Type B pancreatic cell (in vitro differentiated cells): ENCODE results near the gene KAT8. TPM values are rescaled to one million over a fixed set of nuclear protein-coding genes. Genes with fewer than 3 reads are reported as not detected.

Source experiments
- DNase-seq: peaks from one replicate; pipeline ENCODE4 v3.0.0; 2021; ENCODE audit warnings: mixed read lengths; ENCODE audit not compliant: unreplicated experiment; ENCODE audit errors: extremely low spot score
- H3K27ac Mint-ChIP-seq: 2 replicates; pipeline ENCODE4 v1.8.0; 2021; ENCODE audit warnings: mild to moderate bottlenecking, mixed read lengths
- H3K27me3 Mint-ChIP-seq: 2 replicates; pipeline ENCODE4 v1.8.0; 2021; ENCODE audit warnings: mixed read lengths
- H3K36me3 Mint-ChIP-seq: 2 replicates; pipeline ENCODE4 v1.8.0; 2021; ENCODE audit warnings: mixed read lengths
- H3K4me1 Mint-ChIP-seq: one replicate; pipeline ENCODE4 v1.8.0; 2021; ENCODE audit warnings: mixed read lengths; ENCODE audit not compliant: unreplicated experiment
- H3K4me3 Mint-ChIP-seq: 2 replicates; pipeline ENCODE4 v1.8.0; 2021; ENCODE audit warnings: mild to moderate bottlenecking, mixed read lengths
- H3K9me3 Mint-ChIP-seq: 2 replicates; pipeline ENCODE4 v1.8.0; 2021; ENCODE audit warnings: mixed read lengths
- CTCF ChIP-seq: fragments of 200-600 bp; sonication (generic); conservative IDR thresholded peaks from 2 replicates; pipeline ENCODE4 v1.5.0; 2021; ENCODE audit warnings: antibody characterized with exemption, mild to moderate bottlenecking
- total RNA-seq: library from RNA; stranded (reverse); gene quantifications from 2 replicates; pipeline ENCODE4 v1.2.1, GENCODE V29; 2021; ENCODE audit warnings: low replicate concordance

The KAT8 gene
- total RNA-seq, 1 donor from 2014 or later = 70.3 TPM

GRCh38 chr16:31107465-31107867 lies 10.0 kb upstream of the KAT8 start:
- no peak for DNase-seq
- Mint-ChIP-seq H3K27ac (peak overlapping the region; percentile 63), H3K9me3 (no peaks in the 10 kb centered on the region)

DNA sequence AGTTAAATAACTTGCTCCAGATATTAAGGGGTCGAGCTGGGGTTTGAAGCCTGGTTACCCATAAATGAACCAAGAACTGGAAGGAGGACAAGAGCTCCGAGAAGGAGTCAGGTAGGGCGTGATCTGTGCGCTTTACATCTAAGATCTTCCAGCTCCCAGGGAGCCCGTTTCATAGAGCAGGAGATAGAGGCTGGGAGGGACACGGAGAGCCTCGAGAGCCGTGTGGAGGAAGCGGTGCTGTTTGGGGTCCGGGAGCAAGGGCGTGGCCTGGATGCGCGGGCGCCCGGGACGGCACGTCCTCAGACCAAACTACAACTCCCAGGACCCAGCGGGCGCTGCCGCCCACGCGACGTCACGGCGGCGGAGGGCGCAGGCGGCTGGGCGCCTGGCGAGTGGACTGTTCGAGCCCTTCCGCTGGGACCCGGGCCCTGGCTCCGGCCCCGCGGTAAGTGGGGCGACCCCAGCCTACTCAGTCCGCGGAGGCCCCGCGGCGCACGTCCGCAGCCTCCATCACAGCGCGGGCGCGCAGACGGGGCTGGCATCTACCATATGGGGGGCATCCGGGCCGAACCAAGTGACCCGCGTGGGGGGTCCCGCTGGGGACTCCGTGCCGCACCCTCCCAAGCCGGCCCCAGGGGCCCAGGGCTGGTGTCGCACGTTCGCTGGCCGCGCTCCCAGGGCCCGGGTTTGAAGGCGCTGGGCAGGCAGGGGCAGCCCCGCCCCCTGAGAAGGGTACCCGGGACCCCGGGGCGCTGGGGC lies 9.2 kb upstream of the KAT8 start, which contains the start of gene BCKDK:
Gene BCKDK, plus strand, starts transcription at position 352 of the 759 bp plus-strand sequence. CDS start 838 bp downstream, outside the sequence.
- Mint-ChIP-seq H3K36me3 (peaks cover 8% of the 10 kb centered on the region), H3K27ac (peak within 1 kb of the TSS; percentile 63), H3K4me3 (peak within 1 kb of the TSS; percentile 87), H3K4me1 (peaks cover 10% of the 10 kb centered on the region), H3K27me3 (no peaks in the 10 kb centered on the region), H3K9me3 (no peaks in the 10 kb centered on the region)
- TF ChIP-seq CTCF = no peak
- peak; percentile 82 for DNase-seq

More at GRCh38 chr16:31107465-31107867, 10.0 kb upstream of the KAT8 start:
- Mint-ChIP-seq H3K36me3 (peaks cover 6% of the 10 kb centered on the region), H3K27me3 (no peaks in the 10 kb centered on the region), H3K4me3 (peak overlapping the region; percentile 84), H3K4me1 (peaks cover 10% of the 10 kb centered on the region)
- no peak for TF ChIP-seq CTCF

GRCh38 chr16:31108794-31109558 lies 8.5 kb upstream of the KAT8 start:
- H3K9me3 Mint-ChIP-seq = no peaks in the 10 kb centered on the region
- peak overlapping the region; percentile 87 for H3K4me3 Mint-ChIP-seq
- TF ChIP-seq CTCF = no peak
- H3K27ac Mint-ChIP-seq = no peak overlapping the region
- no peak for DNase-seq
- H3K4me1 Mint-ChIP-seq = peaks cover 10% of the 10 kb centered on the region
- no peaks in the 10 kb centered on the region for H3K27me3 Mint-ChIP-seq
- peaks cover 11% of the 10 kb centered on the region for H3K36me3 Mint-ChIP-seq

GRCh38 chr16:31109622-31110021 lies 7.8 kb upstream of the KAT8 start:
- Mint-ChIP-seq H3K4me3 (peak overlapping the region; percentile 87), H3K36me3 (peaks cover 11% of the 10 kb centered on the region), H3K4me1 (peaks cover 10% of the 10 kb centered on the region), H3K9me3 (no peaks in the 10 kb centered on the region), H3K27ac (no peak overlapping the region), H3K27me3 (no peaks in the 10 kb centered on the region)
- TF ChIP-seq CTCF = no peak
- no peak for DNase-seq

DNA sequence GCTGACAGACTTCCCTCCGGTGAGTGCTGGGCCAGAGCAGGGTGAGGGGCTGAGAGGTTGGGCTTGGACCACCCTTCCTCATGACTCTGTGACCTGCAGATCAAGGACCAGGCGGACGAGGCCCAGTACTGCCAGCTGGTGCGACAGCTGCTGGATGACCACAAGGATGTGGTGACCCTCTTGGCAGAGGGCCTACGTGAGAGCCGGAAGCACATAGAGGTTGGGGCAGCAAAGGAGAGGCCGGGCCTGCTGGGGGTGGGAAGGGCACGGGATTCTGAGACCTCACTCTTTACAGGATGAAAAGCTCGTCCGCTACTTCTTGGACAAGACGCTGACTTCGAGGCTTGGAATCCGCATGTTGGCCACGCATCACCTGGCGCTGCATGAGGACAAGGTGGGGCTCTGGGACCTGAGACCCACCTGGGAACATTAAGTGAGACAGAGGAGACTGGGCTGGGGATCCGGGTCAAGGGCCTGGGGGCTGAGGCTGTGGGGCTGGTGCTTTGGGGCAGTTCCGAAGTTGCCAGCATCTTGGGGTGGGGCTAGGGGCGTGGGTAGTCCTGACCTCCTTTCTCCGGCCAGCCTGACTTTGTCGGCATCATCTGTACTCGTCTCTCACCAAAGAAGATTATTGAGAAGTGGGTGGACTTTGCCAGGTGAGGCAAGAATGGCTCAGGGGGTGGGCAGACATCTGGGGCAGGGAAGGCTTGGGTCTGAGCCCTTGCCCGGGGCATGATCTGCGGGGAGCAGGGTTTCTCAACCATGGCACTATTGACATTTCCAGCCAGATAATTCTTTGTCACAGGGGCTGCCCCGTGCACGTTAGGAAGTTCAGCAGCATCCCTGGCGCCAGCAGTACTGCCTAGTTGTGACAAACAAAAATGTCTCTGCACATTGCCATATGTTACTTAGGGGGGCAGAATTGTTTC lies 7.1 kb upstream of the KAT8 start:
- peaks cover 10% of the 10 kb centered on the region for H3K4me1 Mint-ChIP-seq
- no peak for TF ChIP-seq CTCF
- H3K27ac Mint-ChIP-seq = no peak overlapping the region
- peak overlapping the region; percentile 87 for H3K4me3 Mint-ChIP-seq
- DNase-seq = no peak
- H3K9me3 Mint-ChIP-seq = no peaks in the 10 kb centered on the region
- H3K36me3 Mint-ChIP-seq = peaks cover 11% of the 10 kb centered on the region
- H3K27me3 Mint-ChIP-seq = no peaks in the 10 kb centered on the region
